GM12878 (cell line): Measurements from ENCODE around the gene VSIG10.

ENCODE experiments used
- ATF7 ChIP-seq: fragments of 450-650 bp; IDR thresholded peaks from 2 replicates; pipeline ENCODE4 v1.6.1; 2016; ENCODE audit warnings: low read depth, mild to moderate bottlenecking
- MEF2A ChIP-seq: IDR thresholded peaks from 2 replicates; pipeline ENCODE4 v1.6.1; 2011; ENCODE audit warnings: low read depth, mild to moderate bottlenecking, low read length, moderate library complexity; ENCODE audit not compliant: insufficient read depth
- MXI1 ChIP-seq: fragments of 150-350 bp; IDR thresholded peaks from 2 replicates; pipeline ENCODE4 v1.6.1; 2011; ENCODE audit warnings: low read depth, mild to moderate bottlenecking, inconsistent platforms, low read length, improper control_type of control experiment
- NR2C2 ChIP-seq: IDR thresholded peaks from 2 replicates; pipeline ENCODE4 v1.6.1; 2011; ENCODE audit warnings: borderline replicate concordance, low read depth; ENCODE audit not compliant: control insufficient read depth, insufficient read length
- POLR2AphosphoS5 ChIP-seq: IDR thresholded peaks from 2 replicates; pipeline ENCODE4 v1.6.1; 2011; ENCODE audit warnings: mild to moderate bottlenecking, low read length, inconsistent platforms
- RAD21 ChIP-seq: IDR thresholded peaks from 2 replicates; pipeline ENCODE4 v1.6.1; 2011; ENCODE audit warnings: mild to moderate bottlenecking, low read depth, low read length, moderate library complexity; ENCODE audit not compliant: insufficient read depth
- REST ChIP-seq: IDR thresholded peaks from 2 replicates; pipeline ENCODE4 v1.6.1; 2012; ENCODE audit warnings: mild to moderate bottlenecking, low read depth, low read length
- SIX5 ChIP-seq: IDR thresholded peaks from 2 replicates; pipeline ENCODE4 v1.6.1; 2011; ENCODE audit warnings: mild to moderate bottlenecking, low read depth, low read length, moderate library complexity; ENCODE audit not compliant: severe bottlenecking
- ZZZ3 ChIP-seq: IDR thresholded peaks from 2 replicates; pipeline ENCODE4 v1.6.1; 2011; ENCODE audit warnings: low read depth; ENCODE audit not compliant: control insufficient read depth, insufficient read length
- TF ChIP-seq, protein P1 (sequence below), 3 experiments: IDR thresholded peaks in 2 of 3; conservative IDR thresholded peaks in 1 of 3; 2 replicates each; pipeline ENCODE4 v1.5.1; 2011; ENCODE audit warnings: low read depth in 3 of 3, low read length in 3 of 3, mild to moderate bottlenecking in 3 of 3, control low read depth in 2 of 3, moderate library complexity in 2 of 3, inconsistent platforms in 1 of 3, mixed read lengths in 1 of 3; ENCODE audit not compliant: control insufficient read depth in 2 of 3, insufficient read depth in 1 of 3; ENCODE audit errors: extremely low read depth in 1 of 3

DNA sequence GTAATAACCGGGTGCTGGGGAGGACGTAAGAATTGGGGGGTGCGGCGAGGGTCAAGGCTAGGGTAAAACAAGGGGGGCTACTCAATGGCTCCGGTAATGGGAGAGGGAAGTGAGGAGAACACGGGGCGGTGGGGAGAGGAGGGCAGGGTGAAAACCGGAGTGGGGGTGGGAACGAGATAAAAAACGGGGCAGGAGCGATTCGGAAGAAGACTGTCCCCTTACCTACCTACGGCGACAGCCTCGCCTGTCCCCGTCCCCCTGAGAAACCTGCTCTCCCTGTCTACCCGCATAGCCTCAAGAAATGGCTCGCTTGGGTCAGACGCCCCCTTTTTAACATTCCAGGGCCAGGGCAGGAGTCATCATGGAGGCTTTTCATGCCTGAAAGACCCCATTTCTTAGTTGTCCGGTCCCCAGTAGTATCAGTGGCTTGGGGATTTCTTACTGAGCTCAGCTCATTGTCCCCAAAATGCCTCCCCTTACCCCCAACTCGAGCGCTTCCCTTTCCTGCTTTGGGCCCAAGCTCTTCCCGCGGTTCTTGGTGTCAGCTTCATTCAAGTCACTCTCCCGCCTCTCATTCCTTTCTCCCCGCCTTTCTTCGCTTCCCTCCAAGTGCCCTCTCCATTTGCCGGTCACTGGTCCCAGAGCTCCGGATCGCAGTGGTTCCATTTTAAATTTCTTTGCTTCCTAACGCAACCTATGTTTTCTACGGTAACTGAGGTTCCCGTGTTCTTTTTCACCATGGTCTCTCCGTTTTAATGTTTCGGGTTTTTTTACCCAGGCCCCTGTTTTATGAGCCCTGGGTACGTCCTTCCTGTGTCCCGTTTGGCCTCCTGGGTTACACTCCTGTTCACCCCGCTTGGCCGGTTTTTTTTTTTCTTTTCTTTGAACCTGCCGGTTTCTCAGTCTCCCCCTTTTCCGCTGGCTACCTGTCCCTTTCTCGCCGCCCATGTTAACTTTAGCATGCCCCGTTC, 41.7 kb downstream of the VSIG10 start:
- TF ChIP-seq, protein P1, sequence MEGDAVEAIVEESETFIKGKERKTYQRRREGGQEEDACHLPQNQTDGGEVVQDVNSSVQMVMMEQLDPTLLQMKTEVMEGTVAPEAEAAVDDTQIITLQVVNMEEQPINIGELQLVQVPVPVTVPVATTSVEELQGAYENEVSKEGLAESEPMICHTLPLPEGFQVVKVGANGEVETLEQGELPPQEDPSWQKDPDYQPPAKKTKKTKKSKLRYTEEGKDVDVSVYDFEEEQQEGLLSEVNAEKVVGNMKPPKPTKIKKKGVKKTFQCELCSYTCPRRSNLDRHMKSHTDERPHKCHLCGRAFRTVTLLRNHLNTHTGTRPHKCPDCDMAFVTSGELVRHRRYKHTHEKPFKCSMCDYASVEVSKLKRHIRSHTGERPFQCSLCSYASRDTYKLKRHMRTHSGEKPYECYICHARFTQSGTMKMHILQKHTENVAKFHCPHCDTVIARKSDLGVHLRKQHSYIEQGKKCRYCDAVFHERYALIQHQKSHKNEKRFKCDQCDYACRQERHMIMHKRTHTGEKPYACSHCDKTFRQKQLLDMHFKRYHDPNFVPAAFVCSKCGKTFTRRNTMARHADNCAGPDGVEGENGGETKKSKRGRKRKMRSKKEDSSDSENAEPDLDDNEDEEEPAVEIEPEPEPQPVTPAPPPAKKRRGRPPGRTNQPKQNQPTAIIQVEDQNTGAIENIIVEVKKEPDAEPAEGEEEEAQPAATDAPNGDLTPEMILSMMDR (IDR thresholded peaks at IDR 0.05 in 2 of 3, conservative IDR thresholded peaks at IDR 0.05 in 1 of 3; ENCODE audit: control insufficient read depth in 2 of 3, extremely low read depth in 1 of 3, insufficient read depth in 1 of 3, low read depth in 3 of 3, low read length in 3 of 3), result no peak
- no peak for TF ChIP-seq SIX5
- no peak for TF ChIP-seq MEF2A
- no peak for TF ChIP-seq REST
- no peak for TF ChIP-seq RAD21
- TF ChIP-seq ATF7, result no peak
- TF ChIP-seq NR2C2, result no peak
- TF ChIP-seq MXI1, result no peak
- TF ChIP-seq POLR2AphosphoS5, result peak; percentile 71
- TF ChIP-seq ZZZ3, result no peak
